GM18909 (cell line): ENCODE measurements around the gene TADA2B.
A peak's percentile ranks its signal among the peaks of the same experiment; 100 is the strongest.
"Not testable (repeated sequence)": the region's sequence is repeated elsewhere in the genome, so short reads cannot be mapped to it uniquely, and the experiment has no call there.

Experiments
- ATAC-seq: cut with Tn5 transposase; IDR thresholded peaks from one replicate; pipeline ENCODE4 v1.9.1; 2021; ENCODE audit warnings: mild to moderate bottlenecking; ENCODE audit not compliant: unreplicated experiment, poor library complexity

TADA2B gene

GRCh38 chr4:7074426-7074825, 31.3 kb downstream of the TADA2B start:
- ATAC-seq, result no peak

- ATAC-seq, result no peak
Measured at GRCh38 chr4:7075962-7076695, 33.0 kb downstream of the TADA2B start.

GRCh38 chr4:7076696-7077082, 33.5 kb downstream of the TADA2B start:
- no peak for ATAC-seq

GRCh38 chr4:7077371-7077770, 34.2 kb downstream of the TADA2B start:
- ATAC-seq, result no peak

- ATAC-seq, result no peak
Measured at GRCh38 chr4:7078025-7078424, 34.9 kb downstream of the TADA2B start.

GRCh38 chr4:7079483-7079882, 36.3 kb downstream of the TADA2B start:
- not testable (repeated sequence) for ATAC-seq

- not testable (repeated sequence) for ATAC-seq
Measured at GRCh38 chr4:7079909-7080308, 36.7 kb downstream of the TADA2B start.

GRCh38 chr4:7083597-7084563, 40.7 kb downstream of the TADA2B start:
- no peak for ATAC-seq

- not testable (repeated sequence) for ATAC-seq
Measured at GRCh38 chr4:7084564-7084961, 41.4 kb downstream of the TADA2B start.

- ATAC-seq, result no peak
Measured at GRCh38 chr4:7086384-7086783, 43.2 kb downstream of the TADA2B start.

- ATAC-seq, result no peak
Measured at GRCh38 chr4:7087036-7087435, 43.9 kb downstream of the TADA2B start.

- no peak for ATAC-seq
Measured at GRCh38 chr4:7089213-7089986, 46.2 kb downstream of the TADA2B start.

- no peak for ATAC-seq
Measured at GRCh38 chr4:7092026-7092425, 48.9 kb downstream of the TADA2B start.

- ATAC-seq, result no peak
Measured at GRCh38 chr4:7094916-7095315, 51.7 kb downstream of the TADA2B start.

GRCh38 chr4:7095611-7096155, 52.5 kb downstream of the TADA2B start:
- no peak for ATAC-seq

GRCh38 chr4:7096236-7096635, 53.1 kb downstream of the TADA2B start:
- no peak for ATAC-seq

GRCh38 chr4:7101692-7102515, 58.7 kb downstream of the TADA2B start:
- ATAC-seq, result peak; percentile 75

GRCh38 chr4:7102516-7102909, 59.3 kb downstream of the TADA2B start:
- ATAC-seq, result not testable (repeated sequence)

- ATAC-seq, result peak; percentile 82
Measured at GRCh38 chr4:7103031-7103606, 59.9 kb downstream of the TADA2B start.
